22Rv1 (cell line): ENCODE data around the gene SMAD3.

Experiments
- ZFX ChIP-seq: fragments of 450-650 bp; IDR thresholded peaks from 2 replicates; pipeline ENCODE4 v1.6.1; 2017; ENCODE audit warnings: antibody characterized with exemption, borderline replicate concordance
- TF ChIP-seq, protein P1 (sequence below): fragments of 450-650 bp; IDR thresholded peaks from 2 replicates; pipeline ENCODE4 v1.5.1; 2017; ENCODE audit warnings: mild to moderate bottlenecking

DNA sequence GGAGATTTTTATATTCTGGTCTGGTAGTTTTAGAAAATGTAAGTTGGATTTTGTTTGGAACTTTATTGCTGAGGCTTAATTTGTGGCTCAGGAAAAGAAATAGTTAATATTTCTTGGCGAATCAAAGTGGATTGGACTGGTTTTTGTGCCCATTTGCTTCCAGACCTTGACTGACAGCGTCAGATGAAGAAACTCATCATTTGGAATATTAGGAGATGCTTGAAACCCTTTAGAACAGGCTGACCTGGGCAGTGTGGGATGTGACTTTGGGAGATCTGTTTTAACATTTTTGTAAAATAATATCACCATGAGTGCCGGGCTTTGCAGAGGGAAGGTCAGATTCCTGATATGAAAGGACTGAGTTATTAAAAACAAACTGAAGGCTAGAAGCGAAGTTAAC, 106.1 kb downstream of the SMAD3 start:
- TF ChIP-seq, protein P1, sequence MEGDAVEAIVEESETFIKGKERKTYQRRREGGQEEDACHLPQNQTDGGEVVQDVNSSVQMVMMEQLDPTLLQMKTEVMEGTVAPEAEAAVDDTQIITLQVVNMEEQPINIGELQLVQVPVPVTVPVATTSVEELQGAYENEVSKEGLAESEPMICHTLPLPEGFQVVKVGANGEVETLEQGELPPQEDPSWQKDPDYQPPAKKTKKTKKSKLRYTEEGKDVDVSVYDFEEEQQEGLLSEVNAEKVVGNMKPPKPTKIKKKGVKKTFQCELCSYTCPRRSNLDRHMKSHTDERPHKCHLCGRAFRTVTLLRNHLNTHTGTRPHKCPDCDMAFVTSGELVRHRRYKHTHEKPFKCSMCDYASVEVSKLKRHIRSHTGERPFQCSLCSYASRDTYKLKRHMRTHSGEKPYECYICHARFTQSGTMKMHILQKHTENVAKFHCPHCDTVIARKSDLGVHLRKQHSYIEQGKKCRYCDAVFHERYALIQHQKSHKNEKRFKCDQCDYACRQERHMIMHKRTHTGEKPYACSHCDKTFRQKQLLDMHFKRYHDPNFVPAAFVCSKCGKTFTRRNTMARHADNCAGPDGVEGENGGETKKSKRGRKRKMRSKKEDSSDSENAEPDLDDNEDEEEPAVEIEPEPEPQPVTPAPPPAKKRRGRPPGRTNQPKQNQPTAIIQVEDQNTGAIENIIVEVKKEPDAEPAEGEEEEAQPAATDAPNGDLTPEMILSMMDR, result no peak
- TF ChIP-seq ZFX, result no peak
